CD14-positive monocyte (primary cell): ENCODE results near the gene LAMC1. TPM values are rescaled to one million over a fixed set of nuclear protein-coding genes. Genes with fewer than 3 reads are reported as not detected.

Experiments
- DNase-seq, 3 donors: peaks; one replicate each; pipeline ENCODE4 v3.0.0-alpha.2; 2011 to 2022
- H2AFZ ChIP-seq: 2 replicates; pipeline ENCODE4 v1.6.0; 2012; ENCODE audit warnings: mild to moderate bottlenecking, low read depth, low read length, inconsistent platforms; ENCODE audit not compliant: insufficient read depth, poor library complexity, severe bottlenecking
- H3K27ac ChIP-seq, 2 donors: 1 replicate in 1 of 2; 2 replicates in 1 of 2; pipeline ENCODE4 v1.5.1; 2012 to 2013; ENCODE audit warnings: low read length in 2 of 2, control low read depth in 1 of 2, inconsistent platforms in 1 of 2, low read depth in 1 of 2, mild to moderate bottlenecking in 1 of 2
- H3K27me3 ChIP-seq, 2 donors: one replicate each; pipeline versions ENCODE4 v1.6.0 to v1.6.1; 2011 to 2013; ENCODE audit warnings: low read length in 2 of 2; ENCODE audit not compliant: control insufficient read depth in 2 of 2, insufficient read depth in 2 of 2
- H3K36me3 ChIP-seq, 2 donors: replicated peaks in 1 of 2; 1 replicate in 1 of 2; 2 replicates in 1 of 2; pipeline versions ENCODE4 v1.5.1 to v1.6.1; 2012 to 2013; ENCODE audit warnings: low read length in 2 of 2, control low read depth in 1 of 2, inconsistent platforms in 1 of 2, mild to moderate bottlenecking in 1 of 2; ENCODE audit not compliant: insufficient read depth in 2 of 2, control insufficient read depth in 1 of 2
- H3K4me1 ChIP-seq, 2 donors: 1 replicate in 1 of 2; 2 replicates in 1 of 2; pipeline versions ENCODE4 v1.5.1 to v1.6.1; 2012 to 2013; ENCODE audit warnings: low read length in 2 of 2, control low read depth in 1 of 2, inconsistent platforms in 1 of 2, mild to moderate bottlenecking in 1 of 2, moderate library complexity in 1 of 2; ENCODE audit not compliant: insufficient read depth in 2 of 2, control insufficient read depth in 1 of 2
- H3K4me2 ChIP-seq: replicated peaks from 2 replicates; pipeline ENCODE3; 2012; ENCODE audit warnings: low read length, moderate library complexity, mild to moderate bottlenecking; ENCODE audit not compliant: poor library complexity, severe bottlenecking; ENCODE audit errors: extremely low read depth
- H3K4me3 ChIP-seq, 3 experiments: fragments of 200-600 bp in 1 of 3; sonication (generic) in 1 of 3; replicated peaks in 1 of 3; 1 replicate in 2 of 3; 2 replicates in 1 of 3; pipeline ENCODE4 v1.5.1; 2011 to 2013; ENCODE audit warnings: low read length in 3 of 3, mild to moderate bottlenecking in 3 of 3, control low read depth in 2 of 3, low read depth in 2 of 3, inconsistent platforms in 1 of 3, moderate library complexity in 1 of 3
- H3K79me2 ChIP-seq: 2 replicates; pipeline ENCODE4 v1.6.0; 2012; ENCODE audit warnings: mild to moderate bottlenecking, control low read depth, inconsistent platforms, low read length, moderate library complexity; ENCODE audit not compliant: insufficient read depth
- H3K9ac ChIP-seq: 2 replicates; pipeline ENCODE4 v1.6.0; 2017; ENCODE audit warnings: low read length, mild to moderate bottlenecking; ENCODE audit not compliant: insufficient read depth, poor library complexity, severe bottlenecking
- H3K9me3 ChIP-seq, 2 donors: replicated peaks in 1 of 2; 1 replicate in 1 of 2; 2 replicates in 1 of 2; pipeline versions ENCODE4 v1.5.1 to v1.6.1; 2012 to 2013; ENCODE audit warnings: low read length in 2 of 2, control low read depth in 1 of 2; ENCODE audit not compliant: control insufficient read depth in 1 of 2, insufficient read depth in 1 of 2
- H4K20me1 ChIP-seq: 2 replicates; pipeline ENCODE4 v1.6.0; 2012; ENCODE audit warnings: mild to moderate bottlenecking, low read length, control low read depth, moderate library complexity; ENCODE audit not compliant: insufficient read depth
- H3K27ac Mint-ChIP-seq, 7 donors: one replicate each; pipeline ENCODE4 v1.8.0; 2020; ENCODE audit warnings: mild to moderate bottlenecking in 7 of 7, mixed read lengths in 7 of 7, moderate library complexity in 6 of 7, inconsistent platforms in 2 of 7
- H3K27me3 Mint-ChIP-seq, 3 donors: one replicate each; pipeline ENCODE4 v1.8.0; 2021 to 2022; ENCODE audit warnings: low read depth in 3 of 3, mild to moderate bottlenecking in 3 of 3, mixed read lengths in 3 of 3, moderate library complexity in 3 of 3, inconsistent platforms in 1 of 3
- H3K36me3 Mint-ChIP-seq, 2 donors: one replicate each; pipeline ENCODE4 v1.8.0; 2020; ENCODE audit warnings: mixed read lengths in 2 of 2, inconsistent platforms in 1 of 2, mild to moderate bottlenecking in 1 of 2
- H3K4me1 Mint-ChIP-seq: one replicate; pipeline ENCODE4 v1.8.0; 2020; ENCODE audit warnings: mild to moderate bottlenecking, mixed read lengths
- H3K4me3 Mint-ChIP-seq, 2 donors: one replicate each; pipeline ENCODE4 v1.8.0; 2020; ENCODE audit warnings: mild to moderate bottlenecking in 2 of 2, mixed read lengths in 2 of 2, moderate library complexity in 1 of 2
- H3K9me3 Mint-ChIP-seq, 7 donors: one replicate each; pipeline ENCODE4 v1.8.0; 2020 to 2022; ENCODE audit warnings: mixed read lengths in 7 of 7, mild to moderate bottlenecking in 6 of 7, moderate library complexity in 6 of 7, inconsistent platforms in 2 of 7
- WGBS: methylation state at CpG from one replicate; pipeline ENCODE4 v1.1.5; 2013; ENCODE audit warnings: missing lambda C conversion rate; ENCODE audit not compliant: insufficient coverage; 5-methylcytosine and 5-hydroxymethylcytosine counted together
- intact Hi-C, 2 donors: fragments of 100-400 bp; cut with micrococcal nuclease; formaldehyde crosslinking; loops; one replicate each; pipeline versions ENCODE4 v1.15.0 to v1.15.1; 2023
- polyA plus RNA-seq, 3 donors: library from polyadenylated mRNA; depleted of rRNA in 1 of 3; unstranded in 2 of 3; stranded (reverse) in 1 of 3; fragments of 300-500 nt in 2 of 3; fragments of >200 nt in 1 of 3; fragmentation: Illumina TruSeq in 2 of 3; gene quantifications; 1 replicate in 2 of 3; 2 replicates in 1 of 3; pipeline ENCODE4 v1.2.3, GENCODE V29; 2012 to 2021
- TF ChIP-seq, protein P1 (sequence below): fragments of 200-600 bp; IDR thresholded peaks from one replicate; pipeline ENCODE4 v1.8.0; 2022; ENCODE audit warnings: antibody characterized with exemption, mild to moderate bottlenecking

The LAMC1 gene
- polyA plus RNA-seq, 3 donors: 0.34 to 1.7 (median 0.95) TPM

DNA sequence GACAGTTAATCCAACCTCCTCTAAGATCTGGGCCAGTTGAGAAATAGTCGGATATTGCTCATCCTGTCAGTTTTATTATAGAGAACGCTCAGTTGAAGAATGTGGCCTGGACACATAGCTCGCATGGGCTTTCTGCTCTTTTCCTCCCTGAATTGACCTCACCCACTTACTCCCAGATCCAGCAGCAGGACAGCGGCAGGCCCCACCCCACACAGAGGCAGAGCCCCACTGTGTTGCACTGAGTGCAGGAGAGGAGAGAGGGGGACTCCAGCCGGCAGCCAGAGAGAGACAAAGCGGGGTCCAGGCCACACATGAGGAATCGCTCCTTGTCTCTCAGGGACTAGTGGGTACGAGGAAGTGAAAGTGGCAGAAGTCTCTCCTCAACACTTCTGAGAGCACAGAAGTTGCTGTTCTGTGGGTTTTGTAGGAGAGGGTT lies 78.6 kb downstream of the LAMC1 start:
- H3K27me3 ChIP-seq: no peaks in the 10 kb centered on the region
- H3K27ac ChIP-seq: peak overlapping the region in 1 of 2 donors; percentile 45
- H3K27ac Mint-ChIP-seq: peak overlapping the region in 6 of 7 donors; percentile 30 to 85 (median 62)
- peaks cover 20% of the 10 kb centered on the region for H3K4me1 Mint-ChIP-seq
- 0% methylated on average over 1 of the region's 8 CpGs for WGBS
- H3K9ac ChIP-seq: peak overlapping the region; percentile 50
- no peaks in the 10 kb centered on the region for H3K79me2 ChIP-seq
- H3K4me3 Mint-ChIP-seq: peak overlapping the region; percentile 45 to 88
- no peaks in the 10 kb centered on the region for H3K36me3 ChIP-seq
- no peaks in the 10 kb centered on the region for H3K9me3 Mint-ChIP-seq
- no peak overlapping the region for H3K4me3 ChIP-seq
- DNase-seq: peak; percentile 18 to 29 (median 23)
- no peaks in the 10 kb centered on the region for H4K20me1 ChIP-seq
- H3K4me2 ChIP-seq: peak overlapping the region; percentile 47
- H2AFZ ChIP-seq: peak overlapping the region; percentile 76
- intact Hi-C loops: no loop called here
- peaks cover 7 to 12% of the 10 kb centered on the region in 2 donors for H3K4me1 ChIP-seq
- H3K27me3 Mint-ChIP-seq: peaks cover 0 to 2% (median 0%) of the 10 kb centered on the region in 3 donors
- H3K9me3 ChIP-seq: no peaks in the 10 kb centered on the region
- no peaks in the 10 kb centered on the region for H3K36me3 Mint-ChIP-seq
- TF ChIP-seq, protein P1, sequence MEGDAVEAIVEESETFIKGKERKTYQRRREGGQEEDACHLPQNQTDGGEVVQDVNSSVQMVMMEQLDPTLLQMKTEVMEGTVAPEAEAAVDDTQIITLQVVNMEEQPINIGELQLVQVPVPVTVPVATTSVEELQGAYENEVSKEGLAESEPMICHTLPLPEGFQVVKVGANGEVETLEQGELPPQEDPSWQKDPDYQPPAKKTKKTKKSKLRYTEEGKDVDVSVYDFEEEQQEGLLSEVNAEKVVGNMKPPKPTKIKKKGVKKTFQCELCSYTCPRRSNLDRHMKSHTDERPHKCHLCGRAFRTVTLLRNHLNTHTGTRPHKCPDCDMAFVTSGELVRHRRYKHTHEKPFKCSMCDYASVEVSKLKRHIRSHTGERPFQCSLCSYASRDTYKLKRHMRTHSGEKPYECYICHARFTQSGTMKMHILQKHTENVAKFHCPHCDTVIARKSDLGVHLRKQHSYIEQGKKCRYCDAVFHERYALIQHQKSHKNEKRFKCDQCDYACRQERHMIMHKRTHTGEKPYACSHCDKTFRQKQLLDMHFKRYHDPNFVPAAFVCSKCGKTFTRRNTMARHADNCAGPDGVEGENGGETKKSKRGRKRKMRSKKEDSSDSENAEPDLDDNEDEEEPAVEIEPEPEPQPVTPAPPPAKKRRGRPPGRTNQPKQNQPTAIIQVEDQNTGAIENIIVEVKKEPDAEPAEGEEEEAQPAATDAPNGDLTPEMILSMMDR: no peak

DNA sequence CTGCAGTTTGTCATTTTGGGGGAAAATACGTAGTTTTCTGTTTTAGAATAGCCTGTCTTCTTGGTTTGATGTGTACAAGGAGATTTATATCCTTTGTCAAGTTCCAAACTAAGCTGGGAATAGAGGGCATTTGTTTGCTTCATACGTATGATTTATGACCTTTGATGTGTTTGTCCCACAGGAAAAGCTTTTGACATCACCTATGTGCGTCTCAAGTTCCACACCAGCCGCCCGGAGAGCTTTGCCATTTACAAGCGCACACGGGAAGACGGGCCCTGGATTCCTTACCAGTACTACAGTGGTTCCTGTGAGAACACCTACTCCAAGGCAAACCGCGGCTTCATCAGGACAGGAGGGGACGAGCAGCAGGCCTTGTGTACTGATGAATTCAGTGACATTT lies 79.9 kb downstream of the LAMC1 start:
- no peaks in the 10 kb centered on the region for H3K27me3 ChIP-seq
- H3K36me3 Mint-ChIP-seq: no peaks in the 10 kb centered on the region
- no peak overlapping the region for H3K9ac ChIP-seq
- intact Hi-C loops: no loop called here
- H3K27me3 Mint-ChIP-seq: peaks cover 0 to 2% (median 0%) of the 10 kb centered on the region in 3 donors
- peaks cover 25% of the 10 kb centered on the region for H3K4me1 Mint-ChIP-seq
- no peak overlapping the region for H3K27ac ChIP-seq
- no peak overlapping the region for H2AFZ ChIP-seq
- no peaks in the 10 kb centered on the region for H3K9me3 ChIP-seq
- H3K27ac Mint-ChIP-seq: peak overlapping the region in 1 of 7 donors; percentile 56
- H3K4me3 Mint-ChIP-seq: no peak overlapping the region
- peaks cover 7 to 16% of the 10 kb centered on the region in 2 donors for H3K4me1 ChIP-seq
- no peaks in the 10 kb centered on the region for H4K20me1 ChIP-seq
- DNase-seq: no peak
- no peak overlapping the region for H3K4me2 ChIP-seq
- TF ChIP-seq, protein P1: no peak
- H3K9me3 Mint-ChIP-seq: no peaks in the 10 kb centered on the region
- H3K36me3 ChIP-seq: no peaks in the 10 kb centered on the region
- H3K79me2 ChIP-seq: no peaks in the 10 kb centered on the region
- WGBS: 98% methylated on average over 11 of the region's 11 CpGs
- H3K4me3 ChIP-seq: no peak overlapping the region
